Muscle of arm (tissue), 12 donors: ENCODE data around the gene ADCY2. TPM values are rescaled to one million over a fixed set of nuclear protein-coding genes. Genes with fewer than 3 reads are reported as not detected.

Source experiments
- DNase-seq: peaks from one replicate; pipeline ENCODE4 v3.0.0-alpha.2; 2013
- polyA plus RNA-seq, 12 donors: library from polyadenylated mRNA; unstranded; fragments of 120-200 nt; gene quantifications; one replicate each; pipeline ENCODE4 v1.2.1, GENCODE V29; 2013; ENCODE audit not compliant: insufficient read length in 12 of 12

ADCY2 gene
- polyA plus RNA-seq, 12 donors, result 17.9 to 61.4 (median 49.8) TPM; not detected in 1

GRCh38 chr5:7585807-7586206 lies 189.9 kb downstream of the ADCY2 start:
- DNase-seq, result no peak

DNA sequence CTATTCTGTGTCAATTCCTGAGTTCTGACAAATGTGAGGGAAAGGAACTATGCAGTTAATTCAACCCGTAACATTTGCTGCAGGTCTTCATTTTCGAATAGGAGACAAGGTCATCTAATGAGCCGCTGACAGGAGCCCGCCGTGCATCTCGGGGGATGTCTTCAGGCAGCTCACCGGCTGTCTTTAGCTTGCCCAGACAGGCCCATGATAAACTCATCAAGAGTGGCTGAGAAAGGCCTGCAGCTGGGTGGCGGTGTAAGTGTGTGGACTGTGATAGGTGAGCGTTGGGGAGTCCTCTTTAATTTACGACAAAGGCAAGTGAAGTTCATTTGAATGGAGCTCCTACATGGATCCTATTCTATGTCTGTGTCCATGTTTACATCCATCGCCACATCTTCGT lies 190.5 kb downstream of the ADCY2 start:
- no peak for DNase-seq

- DNase-seq, result no peak
These were observed 193.9 kb downstream of the ADCY2 start for GRCh38 chr5:7589800-7590199.

- peak; percentile 2 for DNase-seq
These were observed 197.0 kb downstream of the ADCY2 start for GRCh38 chr5:7592910-7593309.

GRCh38 chr5:7597059-7597642 lies 201.2 kb downstream of the ADCY2 start:
- DNase-seq, result no peak

- no peak for DNase-seq
These were observed 211.0 kb downstream of the ADCY2 start for GRCh38 chr5:7606840-7607465.

DNA sequence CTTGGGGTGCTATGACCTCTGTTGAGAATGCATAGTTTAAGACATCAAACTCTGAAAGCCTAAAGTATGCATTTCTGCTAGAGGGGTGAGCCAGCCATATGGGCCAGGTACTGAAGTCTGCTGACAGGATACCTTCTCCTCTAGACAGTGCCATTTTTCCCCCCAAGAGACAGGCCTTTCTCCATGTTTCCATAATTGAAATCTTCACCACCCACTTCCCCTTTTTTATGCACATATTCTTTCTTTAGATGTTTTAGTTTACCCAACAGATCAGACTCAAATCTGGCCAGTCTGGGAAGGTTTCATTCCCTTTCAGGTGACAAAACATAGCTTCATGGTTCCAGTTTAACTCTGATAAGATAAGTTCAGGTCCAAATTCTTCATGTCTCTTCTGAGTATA lies 212.8 kb downstream of the ADCY2 start:
- no peak for DNase-seq

DNA sequence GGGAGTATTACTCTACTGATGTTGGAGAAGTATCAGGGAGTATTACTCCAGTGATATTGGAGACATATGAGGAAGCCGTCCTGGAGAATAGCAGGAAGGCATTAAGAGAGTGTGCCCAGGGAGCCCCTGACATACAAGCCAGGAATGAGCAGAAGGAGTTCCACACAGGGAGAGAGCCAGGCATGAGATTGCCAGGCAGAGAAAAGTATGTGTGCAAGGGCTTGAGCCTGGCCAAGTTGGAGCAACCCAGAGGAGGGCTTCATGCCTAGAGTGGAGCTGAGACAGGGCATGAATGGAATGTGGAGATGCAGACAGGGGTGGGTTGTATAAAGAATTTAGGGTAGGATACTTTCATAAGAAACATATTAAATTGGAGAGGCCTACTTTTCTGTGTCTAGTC lies 213.8 kb downstream of the ADCY2 start:
- DNase-seq, result no peak

DNA sequence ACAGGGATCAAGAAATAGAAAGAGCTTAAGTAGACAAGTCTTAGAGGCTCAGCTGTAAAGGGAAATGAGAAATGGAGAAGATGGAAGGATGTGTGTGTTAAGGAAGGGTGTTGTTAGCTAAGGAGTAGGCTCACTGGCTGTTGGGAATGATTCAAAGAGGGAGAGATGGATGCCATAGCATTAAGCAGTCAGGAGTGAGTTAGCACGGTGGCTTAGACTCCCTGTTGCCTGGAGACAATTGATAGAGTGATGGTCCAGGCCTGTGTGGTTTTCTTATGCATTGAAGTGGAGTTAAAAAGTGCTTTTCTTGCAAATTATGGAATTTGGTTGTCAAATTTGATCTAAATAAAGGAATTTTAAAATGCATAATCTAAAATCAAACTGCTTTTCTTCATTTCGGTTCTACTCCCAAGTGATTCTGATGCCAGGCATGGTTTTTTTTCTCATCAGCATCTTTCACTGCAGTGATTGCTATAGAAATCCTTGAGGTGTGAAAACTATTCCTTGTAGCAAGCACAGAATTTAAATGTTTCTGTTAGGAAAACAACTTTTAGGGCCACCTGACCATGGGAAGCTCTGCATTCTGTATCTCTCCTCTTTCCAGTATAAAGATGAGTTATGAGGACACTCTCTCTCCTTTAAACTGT lies 214.7 kb downstream of the ADCY2 start:
- no peak for DNase-seq

- DNase-seq, result no peak
These were observed 215.6 kb downstream of the ADCY2 start for GRCh38 chr5:7611518-7611917.

- no peak for DNase-seq
These were observed 219.7 kb downstream of the ADCY2 start for GRCh38 chr5:7615566-7616061.

DNA sequence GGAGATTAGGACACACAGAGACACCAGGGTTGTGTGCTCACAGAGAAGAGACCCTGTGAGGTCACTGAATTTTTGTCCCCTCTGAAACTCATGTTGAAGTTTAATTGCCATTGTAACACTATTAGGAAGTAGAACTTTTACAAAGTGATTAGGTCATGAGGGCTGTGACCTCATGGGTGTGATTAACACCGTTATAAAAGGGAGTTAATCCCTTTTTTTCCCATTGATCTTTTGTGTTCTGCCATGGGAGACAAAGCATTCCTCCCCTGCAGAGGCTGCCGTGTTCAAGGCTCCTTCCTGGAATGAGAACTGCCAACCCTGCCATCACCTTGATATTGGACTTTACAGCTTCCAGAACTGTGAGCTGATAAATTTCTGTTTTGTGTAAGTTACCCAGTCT lies 221.0 kb downstream of the ADCY2 start:
- no peak for DNase-seq

DNA sequence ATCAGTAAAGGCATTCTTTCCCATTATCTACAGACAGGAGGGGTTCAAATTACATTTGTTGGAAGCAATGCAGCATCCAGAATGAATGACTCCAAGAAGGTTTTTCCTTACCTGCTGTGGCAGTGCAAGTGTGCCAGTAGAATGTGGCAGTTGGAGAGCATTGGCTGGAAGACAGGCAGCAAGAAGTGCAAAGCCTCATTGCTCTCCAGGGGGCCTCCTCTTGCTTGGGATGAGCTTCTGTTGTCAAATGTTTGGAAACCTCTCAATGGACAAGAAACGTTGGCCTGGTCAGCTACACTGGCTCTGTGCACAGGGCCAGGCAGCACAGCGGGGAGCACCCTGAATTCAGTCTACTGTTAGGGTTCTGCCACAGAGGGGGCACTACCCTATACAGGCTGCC lies 226.6 kb downstream of the ADCY2 start:
- no peak for DNase-seq

DNA sequence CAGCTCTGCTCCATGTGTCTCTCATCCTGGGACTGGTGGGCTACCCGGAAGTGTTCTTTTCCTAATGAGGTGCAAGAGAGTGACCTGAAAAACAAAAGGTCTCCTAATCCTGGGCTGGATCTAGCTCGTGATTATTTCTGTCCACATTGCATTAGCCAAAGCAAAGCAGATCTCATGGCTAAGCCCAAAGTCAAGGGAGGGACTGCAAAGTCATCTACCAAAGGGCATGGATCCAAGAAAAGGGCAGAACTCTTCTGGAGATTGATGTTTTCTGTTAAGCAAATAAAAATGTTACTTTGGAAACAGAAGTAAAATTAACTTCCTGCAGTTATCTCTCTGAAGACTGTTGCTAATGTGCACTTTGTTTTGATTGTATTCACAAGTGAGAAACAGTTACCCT lies 229.8 kb downstream of the ADCY2 start:
- no peak for DNase-seq

DNA sequence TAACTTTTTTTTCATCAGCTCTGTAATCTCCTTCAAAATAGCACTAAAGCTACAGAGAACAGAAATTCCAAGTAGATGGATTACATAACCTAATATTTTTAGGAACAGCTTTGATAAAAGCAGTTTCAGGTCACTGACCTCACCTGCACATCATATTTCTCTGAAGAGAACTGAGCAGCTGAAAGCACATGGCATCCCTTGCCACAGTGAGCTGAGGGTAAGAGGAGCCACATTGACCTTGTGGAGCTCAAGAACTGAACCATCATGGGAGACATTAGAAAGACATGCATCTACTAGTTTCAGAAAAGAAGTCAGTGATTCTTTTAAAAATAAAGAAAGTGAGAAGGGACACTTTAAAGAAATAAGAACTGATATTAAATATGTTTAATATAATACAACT lies 232.3 kb downstream of the ADCY2 start:
- DNase-seq, result no peak

GRCh38 chr5:7628820-7629219 lies 232.9 kb downstream of the ADCY2 start:
- DNase-seq, result no peak

GRCh38 chr5:7629561-7629960 lies 233.6 kb downstream of the ADCY2 start:
- no peak for DNase-seq

DNA sequence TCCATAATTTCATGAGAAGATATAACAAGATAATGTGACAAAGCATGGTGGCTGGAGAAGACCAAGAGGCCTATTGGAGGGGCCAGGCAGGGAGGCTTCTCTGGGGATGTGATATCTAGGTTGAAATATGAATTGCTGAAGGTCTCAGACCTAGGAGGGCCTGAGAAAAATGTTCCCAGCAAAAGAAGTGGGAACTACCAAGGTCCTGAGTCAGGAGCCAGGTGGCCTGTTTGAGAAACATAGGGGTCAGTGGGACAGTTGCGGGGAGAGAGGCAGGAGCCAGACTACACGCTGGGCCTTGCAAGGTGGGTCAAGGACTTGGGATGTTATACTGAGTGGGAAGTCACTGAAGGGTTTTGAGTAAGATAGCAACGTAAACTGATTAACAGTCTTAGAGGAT lies 238.9 kb downstream of the ADCY2 start:
- no peak for DNase-seq

- no peak for DNase-seq
These were observed 242.5 kb downstream of the ADCY2 start for GRCh38 chr5:7638456-7638855.

- no peak for DNase-seq
These were observed 246.1 kb downstream of the ADCY2 start for GRCh38 chr5:7642029-7642428.

DNA sequence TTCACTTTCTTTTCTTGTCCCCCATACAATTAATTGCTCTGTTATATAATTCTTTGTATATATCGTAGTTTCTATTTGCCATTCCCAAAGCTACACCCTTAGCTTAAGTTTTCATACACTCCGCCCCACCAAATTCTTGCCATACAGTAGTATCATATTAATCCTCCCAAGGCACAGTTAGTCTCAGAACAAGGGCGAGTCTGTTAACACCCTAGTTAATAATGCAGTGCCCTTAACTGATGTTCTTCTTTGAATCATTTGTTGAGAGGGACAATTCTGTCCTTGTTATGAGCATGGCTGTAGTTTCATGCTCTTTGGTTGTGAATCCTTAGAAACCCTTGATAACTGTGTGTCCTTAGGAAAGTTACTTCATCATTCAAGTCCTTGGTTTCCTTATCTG lies 248.8 kb downstream of the ADCY2 start:
- DNase-seq, result no peak

DNA sequence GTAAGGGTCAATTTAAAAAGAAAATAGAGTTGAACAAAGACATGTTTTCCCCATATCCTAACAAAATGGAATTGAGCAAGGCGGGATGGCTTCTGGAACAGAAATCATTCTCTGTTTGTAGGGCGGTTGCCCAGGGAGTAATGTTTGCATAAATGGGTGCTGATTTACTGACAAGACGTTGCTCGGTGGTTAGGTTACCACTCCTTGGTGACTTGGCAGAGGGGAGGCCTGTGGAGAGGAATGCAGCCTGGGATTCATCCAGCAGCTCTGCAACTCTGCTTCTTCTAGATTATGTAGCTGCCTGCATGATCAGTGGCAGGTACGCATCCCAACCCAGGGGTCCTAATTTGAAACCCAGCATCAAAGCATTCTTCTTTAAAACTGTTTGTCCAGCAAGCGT lies 254.8 kb downstream of the ADCY2 start:
- DNase-seq, result no peak

DNA sequence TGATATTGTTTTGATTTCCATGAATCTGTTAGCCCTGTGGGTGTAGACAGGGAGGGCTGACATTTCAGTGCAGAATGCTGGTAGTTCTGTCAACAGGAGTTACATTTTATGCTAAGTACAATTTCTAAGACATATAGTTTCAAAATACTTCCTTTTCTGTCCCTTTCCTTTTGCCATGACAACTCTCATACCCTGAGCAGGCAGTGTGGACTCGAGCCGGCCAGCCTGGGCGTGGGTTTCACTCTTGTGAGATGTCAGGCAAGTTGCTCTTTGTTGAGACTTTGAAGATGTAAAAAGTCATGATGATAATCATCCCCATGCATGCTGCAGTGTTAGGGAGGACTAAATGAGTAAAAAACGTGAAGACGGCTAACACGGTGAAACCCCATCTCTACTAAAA lies 257.1 kb downstream of the ADCY2 start:
- no peak for DNase-seq

- DNase-seq, result no peak
These were observed 261.2 kb downstream of the ADCY2 start for GRCh38 chr5:7657153-7657552.
